Astrocyte (in vitro differentiated cells and primary cell): Measurements from ENCODE around the gene AMN. TPM values are rescaled to one million over a fixed set of nuclear protein-coding genes. Genes with fewer than 3 reads are reported as not detected.

Experiments used
- DNase-seq: peaks from one replicate; pipeline ENCODE4 v3.0.0-alpha.2; 2010; ENCODE audit warnings: low read depth
- FAIRE-seq: peaks from 2 replicates; lab custom pipeline; 2011; peaks lifted over from hg19 to GRCh38; lab: Jason Lieb, UNC
- H2AFZ ChIP-seq: 2 replicates; pipeline ENCODE4 v1.6.0; 2012; ENCODE audit warnings: low read depth, low read length, inconsistent platforms
- H3K27ac ChIP-seq: 2 replicates; pipeline ENCODE4 v1.5.1; 2011; ENCODE audit warnings: low read depth, low read length, inconsistent platforms
- H3K27me3 ChIP-seq: 2 replicates; pipeline ENCODE4 v1.6.0; 2011; ENCODE audit warnings: low read length, inconsistent platforms; ENCODE audit not compliant: insufficient read depth
- H3K36me3 ChIP-seq: 2 replicates; pipeline ENCODE4 v1.5.1; 2011; ENCODE audit warnings: low read length, inconsistent platforms; ENCODE audit not compliant: insufficient read depth
- H3K4me1 ChIP-seq: 2 replicates; pipeline ENCODE4 v1.5.1; 2011; ENCODE audit warnings: low read length, inconsistent platforms; ENCODE audit not compliant: insufficient read depth
- H3K4me2 ChIP-seq: 2 replicates; pipeline ENCODE4 v1.6.0; 2012; ENCODE audit warnings: low read length, inconsistent platforms
- H3K4me3 ChIP-seq: 2 replicates; pipeline ENCODE4 v1.5.1; 2011; ENCODE audit warnings: low read depth, mild to moderate bottlenecking, low read length, inconsistent platforms; ENCODE audit not compliant: insufficient read depth
- H3K79me2 ChIP-seq: 2 replicates; pipeline ENCODE4 v1.6.0; 2012; ENCODE audit warnings: mild to moderate bottlenecking, low read length, inconsistent platforms; ENCODE audit not compliant: insufficient read depth
- H3K9ac ChIP-seq: 2 replicates; pipeline ENCODE4 v1.6.0; 2012; ENCODE audit warnings: mild to moderate bottlenecking, low read length, inconsistent platforms
- H3K9me3 ChIP-seq: 2 replicates; pipeline ENCODE4 v1.5.1; 2012; ENCODE audit warnings: low read depth, mild to moderate bottlenecking, low read length, inconsistent platforms; ENCODE audit not compliant: insufficient read depth
- H4K20me1 ChIP-seq: 2 replicates; pipeline ENCODE4 v1.6.0; 2012; ENCODE audit warnings: low read length, inconsistent platforms; ENCODE audit not compliant: insufficient read depth
- H3K27ac Mint-ChIP-seq: one replicate; pipeline ENCODE4 v1.8.0; 2021; ENCODE audit warnings: mild to moderate bottlenecking, mixed read lengths; ENCODE audit not compliant: unreplicated experiment
- H3K27me3 Mint-ChIP-seq: one replicate; pipeline ENCODE4 v1.8.0; 2021; ENCODE audit warnings: low read depth, mixed read lengths; ENCODE audit not compliant: unreplicated experiment
- H3K36me3 Mint-ChIP-seq: one replicate; pipeline ENCODE4 v1.8.0; 2021; ENCODE audit warnings: low read depth, mixed read lengths; ENCODE audit not compliant: unreplicated experiment
- H3K4me1 Mint-ChIP-seq: one replicate; pipeline ENCODE4 v1.8.0; 2021; ENCODE audit warnings: low read depth, mixed read lengths; ENCODE audit not compliant: unreplicated experiment
- H3K4me3 Mint-ChIP-seq: one replicate; pipeline ENCODE4 v1.8.0; 2021; ENCODE audit warnings: mild to moderate bottlenecking, moderate library complexity, mixed read lengths; ENCODE audit not compliant: unreplicated experiment
- H3K9me3 Mint-ChIP-seq: one replicate; pipeline ENCODE4 v1.8.0; 2021; ENCODE audit warnings: mild to moderate bottlenecking, mixed read lengths; ENCODE audit not compliant: unreplicated experiment
- CTCF ChIP-seq: IDR thresholded peaks from 2 replicates; pipeline ENCODE4 v1.5.1; 2011; ENCODE audit warnings: low read depth, mild to moderate bottlenecking, inconsistent platforms, low read length, moderate library complexity; ENCODE audit not compliant: insufficient read depth
- EZH2 ChIP-seq: IDR thresholded peaks from 2 replicates; pipeline ENCODE4 v1.6.1; 2012; ENCODE audit warnings: mild to moderate bottlenecking, low read length, inconsistent platforms; ENCODE audit not compliant: insufficient read depth
- total RNA-seq: library from RNA; stranded (reverse); gene quantifications from 2 replicates; pipeline ENCODE4 v1.2.1, GENCODE V29; 2021

AMN gene
- total RNA-seq, 1 donor from 2014 or later = 2.0 TPM

- TF ChIP-seq EZH2 (no peak), CTCF (no peak)
- peaks cover 22% of the 10 kb centered on the region for H3K36me3 Mint-ChIP-seq
Measured at GRCh38 chr14:102964152-102964730, 41.8 kb downstream of the AMN start.

GRCh38 chr14:102965282-102965681, 42.8 kb downstream of the AMN start:
- H3K36me3 Mint-ChIP-seq = peaks cover 22% of the 10 kb centered on the region
- H3K27ac ChIP-seq = no peak overlapping the region
- no peak overlapping the region for H2AFZ ChIP-seq
- H3K27me3 Mint-ChIP-seq = no peaks in the 10 kb centered on the region
- H3K4me2 ChIP-seq = no peak overlapping the region
- TF ChIP-seq EZH2 (no peak), CTCF (no peak)
- H3K9me3 ChIP-seq = no peaks in the 10 kb centered on the region
- H3K36me3 ChIP-seq = peaks cover 62% of the 10 kb centered on the region
- no peak for DNase-seq
- no peak overlapping the region for H3K4me3 Mint-ChIP-seq
- no peaks in the 10 kb centered on the region for H3K4me1 Mint-ChIP-seq
- H4K20me1 ChIP-seq = peaks cover 19% of the 10 kb centered on the region
- H3K4me1 ChIP-seq = no peaks in the 10 kb centered on the region
- H3K79me2 ChIP-seq = no peaks in the 10 kb centered on the region
- FAIRE-seq = no peak
- H3K27me3 ChIP-seq = no peaks in the 10 kb centered on the region
- no peaks in the 10 kb centered on the region for H3K9me3 Mint-ChIP-seq
- no peak overlapping the region for H3K27ac Mint-ChIP-seq
- H3K4me3 ChIP-seq = no peak overlapping the region
- H3K9ac ChIP-seq = no peak overlapping the region

More at GRCh38 chr14:102964152-102964730, 41.8 kb downstream of the AMN start:
- Mint-ChIP-seq H3K4me3 (no peak overlapping the region), H3K9me3 (no peaks in the 10 kb centered on the region), H3K27me3 (no peaks in the 10 kb centered on the region), H3K27ac (no peak overlapping the region), H3K4me1 (no peaks in the 10 kb centered on the region)
- Histone ChIP-seq H3K27me3 (no peaks in the 10 kb centered on the region), H3K4me3 (no peak overlapping the region), H3K36me3 (peaks cover 59% of the 10 kb centered on the region), H3K4me1 (no peaks in the 10 kb centered on the region), H3K9me3 (no peaks in the 10 kb centered on the region), H3K9ac (no peak overlapping the region), H4K20me1 (peaks cover 15% of the 10 kb centered on the region), H3K79me2 (no peaks in the 10 kb centered on the region), H2AFZ (no peak overlapping the region), H3K27ac (no peak overlapping the region), H3K4me2 (no peak overlapping the region)
- no peak for FAIRE-seq
- DNase-seq = no peak

GRCh38 chr14:102965971-102966655, 43.6 kb downstream of the AMN start:
- H3K4me2 ChIP-seq = no peak overlapping the region
- Mint-ChIP-seq H3K4me3 (no peak overlapping the region), H3K27ac (peak overlapping the region; percentile 26), H3K4me1 (no peaks in the 10 kb centered on the region), H3K36me3 (peaks cover 23% of the 10 kb centered on the region), H3K9me3 (no peaks in the 10 kb centered on the region), H3K27me3 (no peaks in the 10 kb centered on the region)
- FAIRE-seq = no peak
- H2AFZ ChIP-seq = no peak overlapping the region
- no peak overlapping the region for H3K9ac ChIP-seq
- no peak overlapping the region for H3K4me3 ChIP-seq
- H3K27ac ChIP-seq = no peak overlapping the region
- H3K27me3 ChIP-seq = no peaks in the 10 kb centered on the region
- peaks cover 66% of the 10 kb centered on the region for H3K36me3 ChIP-seq
- peaks cover 27% of the 10 kb centered on the region for H4K20me1 ChIP-seq
- no peak for DNase-seq
- H3K79me2 ChIP-seq = no peaks in the 10 kb centered on the region
- H3K9me3 ChIP-seq = no peaks in the 10 kb centered on the region
- TF ChIP-seq EZH2 (no peak), CTCF (no peak)
- H3K4me1 ChIP-seq = no peaks in the 10 kb centered on the region
